Measurements from ENCODE around the gene CXorf58.

CXorf58 gene

GRCh38 chrX:23901060-23901459 lies 6.7 kb upstream of the CXorf58 start:
- DNase-seq: no peak

DNA sequence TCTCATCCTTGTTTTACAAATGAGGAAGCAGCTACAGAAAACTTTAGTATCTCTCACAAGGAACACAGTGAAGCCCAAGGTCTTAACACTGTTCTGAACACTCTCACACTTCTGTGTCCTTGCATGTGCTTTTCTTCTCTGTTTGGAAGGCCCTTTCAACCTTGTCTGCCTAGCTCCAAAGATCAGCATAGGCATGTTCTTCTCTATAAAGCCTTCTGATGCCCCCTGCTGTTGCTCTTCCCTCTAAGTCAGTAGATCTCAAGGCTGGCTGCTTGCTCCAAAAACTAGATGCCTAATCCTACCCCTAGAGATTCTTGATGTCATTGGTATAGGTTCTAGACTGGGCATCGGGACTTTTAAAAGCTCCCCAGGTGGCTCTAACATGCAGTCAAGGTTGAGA lies 6.0 kb upstream of the CXorf58 start:
- peak; percentile 28 for DNase-seq

DNA sequence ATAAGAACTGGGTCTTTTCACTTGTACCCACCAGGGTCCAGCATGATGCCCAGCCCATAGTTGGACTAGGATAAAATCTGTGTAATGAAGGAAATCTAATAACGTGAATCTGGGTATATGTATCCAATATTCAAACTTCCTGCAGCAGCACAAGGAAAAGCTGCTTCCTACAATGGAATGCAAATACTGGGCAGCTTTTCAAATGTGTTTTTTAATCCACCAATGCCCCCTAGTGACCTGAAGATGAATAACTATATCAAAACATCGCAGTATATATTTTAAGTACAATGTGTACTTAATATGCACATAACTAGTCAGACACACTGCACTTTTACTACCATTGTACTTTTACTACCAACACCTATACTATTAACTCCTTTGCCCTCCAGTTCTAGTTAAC lies 5.4 kb upstream of the CXorf58 start:
- no peak for DNase-seq

DNA sequence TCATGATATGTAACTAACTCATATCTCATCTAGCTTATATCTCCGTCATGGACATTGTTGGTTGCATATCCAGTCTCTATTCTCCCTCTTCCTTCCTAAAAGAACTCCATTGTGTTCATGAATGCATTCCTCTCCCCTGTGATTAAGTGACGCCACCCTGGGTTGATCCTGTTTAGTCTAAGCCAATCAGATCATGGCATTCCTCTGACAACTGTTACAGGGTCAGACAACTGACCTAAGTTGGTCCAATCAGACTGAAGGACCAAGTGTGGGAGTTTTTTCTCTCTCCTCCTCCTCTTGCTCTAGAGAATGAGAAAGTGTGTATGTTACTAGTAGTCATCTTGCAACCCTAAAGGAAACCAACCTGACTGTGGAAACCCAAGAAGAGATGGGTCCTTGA lies 3.7 kb upstream of the CXorf58 start:
- no peak for DNase-seq

- no peak for DNase-seq
These were observed 702 bp upstream of the CXorf58 start for GRCh38 chrX:23907111-23907497.

DNA sequence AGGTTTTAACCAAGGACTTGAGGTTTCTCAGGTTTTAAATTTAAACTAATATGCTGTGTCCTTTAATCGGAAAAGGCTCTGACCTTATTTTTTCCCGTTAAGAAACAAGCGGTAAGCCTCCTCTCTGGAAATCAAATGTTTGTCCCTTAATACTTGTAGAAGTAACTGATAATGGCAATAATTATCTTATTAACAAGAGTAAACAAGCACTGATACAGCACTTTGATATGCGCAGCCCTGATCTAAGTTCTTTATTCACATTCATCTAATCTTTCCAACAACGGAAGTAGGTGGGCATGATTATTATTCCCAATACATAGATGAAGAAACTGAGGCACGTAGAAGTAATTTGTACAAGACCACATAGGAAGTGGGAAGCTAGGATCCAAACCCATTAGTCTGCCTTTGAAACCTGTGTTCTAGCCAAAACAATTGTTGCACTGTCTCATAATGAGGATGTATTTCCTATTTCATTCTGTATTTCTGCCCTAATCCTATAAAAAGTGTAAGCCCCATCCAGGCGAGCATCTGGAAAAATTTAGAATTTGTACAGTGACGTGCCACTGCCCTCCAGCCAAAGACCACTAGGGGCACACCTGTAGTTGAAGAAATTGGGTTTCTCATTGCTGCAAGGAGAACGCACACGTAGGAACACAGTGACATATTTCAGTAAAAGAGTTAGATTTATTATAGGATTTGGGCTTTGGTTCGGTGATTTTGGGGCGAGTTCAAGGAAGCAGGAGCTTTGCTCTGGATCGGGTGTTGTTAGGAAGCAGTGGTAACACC lies 606 bp downstream of the CXorf58 start:
- no peak for DNase-seq

- no peak for DNase-seq
These were observed 3.5 kb downstream of the CXorf58 start for GRCh38 chrX:23911126-23911835.

DNA sequence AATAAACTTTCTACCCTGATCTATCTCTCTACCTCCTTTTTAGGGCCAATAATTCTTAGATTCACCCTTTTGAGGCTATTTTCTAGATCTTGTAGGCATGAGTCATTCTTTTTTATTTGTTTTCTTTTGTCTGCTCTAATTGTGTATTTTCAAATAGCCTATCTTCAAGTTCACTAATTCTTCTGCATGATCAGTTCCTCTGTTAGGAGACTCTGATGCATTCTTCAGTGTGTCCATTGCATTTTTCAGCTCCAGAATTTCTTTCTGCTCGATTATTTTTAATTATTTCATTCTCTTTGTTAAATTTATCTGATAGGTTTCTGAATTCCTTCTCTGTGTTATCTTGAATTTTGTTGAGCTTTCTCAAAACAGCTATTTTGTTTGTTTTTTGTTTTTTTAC lies 11.3 kb downstream of the CXorf58 start:
- DNase-seq: no peak

DNA sequence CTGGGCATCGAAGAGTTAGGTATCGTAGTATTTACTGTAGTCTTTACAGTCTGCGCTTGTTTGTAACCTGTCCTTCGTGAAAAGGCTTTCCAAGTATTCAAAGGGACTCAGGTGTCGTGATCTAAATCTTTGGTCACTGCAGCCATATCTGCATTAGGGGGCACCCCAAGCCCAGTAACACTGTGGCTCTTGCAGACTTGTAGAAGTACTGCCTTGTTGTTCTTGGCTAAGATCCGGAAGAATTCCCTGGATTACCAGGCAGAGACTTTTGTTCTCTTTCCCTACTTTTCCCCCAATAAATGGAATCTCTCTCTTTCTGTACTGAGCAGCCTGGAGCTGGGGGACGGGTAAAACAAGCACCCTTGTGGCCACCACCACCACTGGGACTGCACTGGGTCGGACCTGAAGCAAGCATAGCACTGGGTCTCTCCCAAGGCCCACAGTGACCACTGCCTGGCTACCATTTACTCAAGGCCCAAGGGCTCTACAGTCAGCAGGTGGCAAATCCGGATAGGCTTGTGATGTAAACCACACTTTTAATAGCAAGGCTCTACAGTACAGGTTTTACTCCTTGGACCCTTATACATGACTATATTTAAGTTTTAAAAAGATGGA lies 12.0 kb downstream of the CXorf58 start:
- no peak for DNase-seq

DNA sequence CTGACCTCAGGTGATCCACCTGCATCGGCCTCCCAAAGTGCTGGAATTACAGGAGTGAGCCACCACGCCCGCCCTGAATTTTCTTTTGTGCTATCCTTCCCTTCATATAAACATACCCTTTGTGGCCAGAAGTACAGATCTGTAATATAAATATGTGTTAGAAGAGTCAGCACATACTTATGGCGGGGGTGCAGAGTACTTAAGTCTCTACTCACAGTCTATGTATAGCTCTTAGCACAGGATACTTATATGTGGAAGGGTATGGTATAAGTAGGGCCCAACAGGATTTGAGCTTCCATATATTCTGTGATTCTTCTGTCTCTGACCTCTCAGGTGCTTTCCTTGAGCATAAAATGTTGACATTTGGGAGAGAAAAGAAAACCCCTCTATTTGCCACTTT lies 18.2 kb downstream of the CXorf58 start:
- DNase-seq: no peak

DNA sequence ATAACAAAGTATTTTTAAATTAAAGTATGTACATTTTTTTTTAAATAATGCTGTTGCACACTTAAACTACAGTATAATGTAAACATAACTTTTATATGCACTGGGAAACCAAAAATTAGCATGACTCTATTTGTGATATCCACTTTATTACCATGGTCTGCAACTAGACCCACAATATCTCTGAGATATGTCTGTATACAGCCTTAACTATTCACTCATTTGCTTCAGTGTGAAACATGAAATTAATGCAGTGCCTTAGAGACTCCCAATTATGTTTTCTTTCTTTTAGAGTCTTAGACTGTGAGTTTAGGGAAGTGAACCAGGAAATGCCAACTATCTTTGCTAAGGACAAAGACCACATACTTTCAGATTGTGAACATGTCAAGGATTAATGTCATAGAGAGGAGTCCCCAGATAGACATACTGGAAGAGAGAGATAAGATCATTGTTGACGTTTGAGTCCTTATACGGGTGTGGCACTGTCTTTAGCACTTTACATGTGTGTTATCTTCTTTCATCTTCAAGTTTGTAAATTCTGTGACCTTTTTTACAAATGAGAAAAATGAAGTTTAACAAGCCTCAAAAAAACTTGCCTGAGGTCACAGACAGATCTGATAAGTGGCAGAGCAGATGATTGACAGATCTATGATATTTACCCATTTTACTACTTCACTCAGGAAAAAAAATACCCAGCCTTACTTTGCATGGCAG lies 23.2 kb downstream of the CXorf58 start:
- no peak for DNase-seq

GRCh38 chrX:23932046-23932445 lies 24.2 kb downstream of the CXorf58 start:
- DNase-seq: no peak

DNA sequence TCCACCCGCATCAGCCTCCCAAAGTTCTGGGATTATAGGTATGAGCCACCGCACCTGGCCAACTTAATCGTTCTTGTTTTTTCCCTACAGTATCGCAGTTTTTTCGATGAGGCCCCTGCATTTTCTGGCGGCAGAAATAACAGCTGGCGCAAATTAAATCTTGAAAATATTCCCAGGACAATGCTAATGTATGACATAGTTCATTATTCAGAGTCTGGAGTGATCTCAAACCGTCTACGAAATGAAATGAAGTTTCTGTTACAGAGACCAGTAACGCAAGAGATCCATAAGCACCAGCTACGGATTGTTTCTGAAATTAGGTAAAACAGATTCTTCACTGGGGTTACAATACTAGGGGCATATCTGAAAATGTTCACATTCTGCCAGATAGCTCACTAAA lies 27.3 kb downstream of the CXorf58 start:
- DNase-seq: no peak

GRCh38 chrX:23936180-23936579 lies 28.4 kb downstream of the CXorf58 start:
- DNase-seq: no peak

- no peak for DNase-seq
These were observed 29.3 kb downstream of the CXorf58 start for GRCh38 chrX:23937100-23937499.

DNA sequence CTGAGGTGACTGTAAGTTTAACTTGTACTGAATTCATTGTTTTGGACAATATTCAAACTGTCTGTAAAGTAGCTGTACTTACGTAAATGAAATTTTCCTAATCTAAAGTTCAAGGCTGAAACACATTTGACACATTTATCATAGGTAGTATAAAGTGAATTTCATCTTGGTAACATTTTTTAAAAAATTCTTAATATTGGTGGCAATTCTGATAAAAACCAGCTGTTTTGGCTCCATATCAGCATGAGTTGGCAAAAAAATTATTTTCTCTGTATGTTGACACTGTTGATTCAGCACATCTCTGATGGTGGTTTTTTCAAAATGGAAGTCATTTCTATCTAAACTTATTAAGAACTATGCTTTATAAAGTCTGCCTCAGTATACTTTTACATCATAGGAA lies 30.9 kb downstream of the CXorf58 start:
- DNase-seq: no peak

- no peak for DNase-seq
These were observed 31.4 kb downstream of the CXorf58 start for GRCh38 chrX:23939203-23939602.

- DNase-seq: no peak
These were observed 36.4 kb downstream of the CXorf58 start for GRCh38 chrX:23944234-23944633.

- DNase-seq: no peak
These were observed 37.4 kb downstream of the CXorf58 start for GRCh38 chrX:23945206-23945605.

- DNase-seq: no peak
These were observed 44.6 kb downstream of the CXorf58 start for GRCh38 chrX:23952391-23952790.

DNA sequence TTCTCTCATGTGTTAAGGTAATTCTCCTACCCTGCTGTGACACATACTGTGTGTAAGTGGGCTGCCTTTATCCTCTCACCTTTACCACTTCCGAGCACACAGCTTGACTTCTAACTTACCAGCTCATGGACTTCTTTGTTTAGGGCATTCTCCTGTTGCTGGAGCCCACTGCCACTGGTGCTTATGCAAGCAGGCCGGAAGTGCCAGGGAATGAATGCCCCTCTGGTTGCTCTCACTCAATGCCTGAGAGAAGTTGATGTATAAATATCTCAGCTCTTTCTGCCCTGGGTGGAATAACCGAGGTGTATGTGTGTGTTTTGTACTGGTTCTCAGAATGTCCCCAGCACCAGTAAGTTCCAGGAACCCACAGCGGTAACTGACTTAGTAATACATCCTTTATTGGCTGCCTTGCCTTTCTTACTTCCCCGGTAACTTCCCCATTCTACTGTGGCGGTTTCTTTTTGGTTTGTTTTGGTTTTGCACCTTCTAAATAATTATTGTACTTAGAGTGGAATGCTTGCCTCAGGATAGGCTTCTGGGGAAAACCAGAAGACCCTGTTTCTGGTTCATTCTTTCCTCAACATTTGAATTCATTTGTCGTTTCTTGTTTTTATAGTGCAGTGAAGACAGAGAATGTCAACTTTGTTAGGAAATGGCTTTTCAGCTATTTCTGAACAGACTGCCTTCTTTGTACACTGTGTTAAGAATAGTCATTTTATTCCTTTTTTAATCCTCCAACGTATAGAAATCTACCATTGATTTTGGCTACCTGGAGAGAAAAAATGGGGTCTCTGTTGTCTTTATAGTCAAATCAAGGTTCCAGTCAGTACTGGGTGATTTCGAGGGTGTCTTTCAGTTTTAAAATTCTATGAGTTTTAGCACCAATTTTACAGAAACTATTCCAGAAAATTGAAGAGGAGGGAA lies 45.4 kb downstream of the CXorf58 start:
- DNase-seq: no peak

DNA sequence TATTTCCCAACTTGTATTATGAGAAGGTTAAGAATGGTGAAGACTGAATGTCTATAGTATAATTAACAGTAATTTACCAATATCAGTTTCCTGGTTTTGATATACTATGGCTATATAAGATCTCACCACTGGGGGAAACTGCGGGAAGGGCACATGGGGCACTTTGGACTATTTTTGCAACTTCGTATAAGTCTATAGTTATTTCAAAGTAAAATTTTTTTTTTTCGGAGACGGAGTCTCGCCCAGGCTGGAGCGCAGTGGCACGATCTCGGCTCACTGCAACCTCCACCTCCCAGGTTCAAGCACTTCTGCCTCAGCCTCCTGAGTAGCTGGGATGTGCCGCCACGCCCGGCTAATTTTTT lies 46.1 kb downstream of the CXorf58 start:
- DNase-seq: no peak

GRCh38 chrX:23954396-23954795 lies 46.6 kb downstream of the CXorf58 start:
- no peak for DNase-seq

All from NCI-H510A (cell line).